NOMO-1 treated with DMSO at 0.1 percent for 48 hours (cell line): Measurements from ENCODE around the gene RTRAF.

ENCODE experiments used
- DNase-seq: peaks from one replicate; lab custom pipeline; 2025; ENCODE audit not compliant: unreplicated experiment; lab: John Stamatoyannopoulos, UW

Gene RTRAF

GRCh38 chr14:52020161-52020714, 30.9 kb downstream of the RTRAF start:
- DNase-seq = no peak

- DNase-seq = no peak
Observed at GRCh38 chr14:52020866-52021717, 31.7 kb downstream of the RTRAF start.

- DNase-seq = no peak
Observed at GRCh38 chr14:52021957-52022600, 32.7 kb downstream of the RTRAF start.

GRCh38 chr14:52023518-52023917, 34.2 kb downstream of the RTRAF start:
- DNase-seq = no peak

GRCh38 chr14:52025310-52025709, 36.0 kb downstream of the RTRAF start:
- DNase-seq = no peak

GRCh38 chr14:52026017-52026660, 36.8 kb downstream of the RTRAF start:
- DNase-seq = no peak

GRCh38 chr14:52026901-52027300, 37.6 kb downstream of the RTRAF start:
- DNase-seq = no peak

GRCh38 chr14:52029881-52030280, 40.5 kb downstream of the RTRAF start:
- DNase-seq = no peak

- DNase-seq = no peak
Observed at GRCh38 chr14:52031781-52032180, 42.4 kb downstream of the RTRAF start.

GRCh38 chr14:52032204-52032801, 43.0 kb downstream of the RTRAF start:
- DNase-seq = no peak

- no peak for DNase-seq
Observed at GRCh38 chr14:52033101-52033642, 43.8 kb downstream of the RTRAF start.

- DNase-seq = no peak
Observed at GRCh38 chr14:52039124-52039815, 49.9 kb downstream of the RTRAF start.

GRCh38 chr14:52040598-52040997, 51.3 kb downstream of the RTRAF start:
- no peak for DNase-seq

- DNase-seq = no peak
Observed at GRCh38 chr14:52042371-52043289, 53.3 kb downstream of the RTRAF start.

- DNase-seq = no peak
Observed at GRCh38 chr14:52043690-52044089, 54.3 kb downstream of the RTRAF start.

- DNase-seq = no peak
Observed at GRCh38 chr14:52044791-52045522, 55.6 kb downstream of the RTRAF start.

- no peak for DNase-seq
Observed at GRCh38 chr14:52046376-52046917, 57.1 kb downstream of the RTRAF start.

GRCh38 chr14:52048116-52048515, 58.8 kb downstream of the RTRAF start:
- no peak for DNase-seq
